Measurements from ENCODE around the gene ST6GALNAC6.
A peak's percentile ranks its signal among the peaks of the same experiment; 100 is the strongest.

The ST6GALNAC6 gene

DNA sequence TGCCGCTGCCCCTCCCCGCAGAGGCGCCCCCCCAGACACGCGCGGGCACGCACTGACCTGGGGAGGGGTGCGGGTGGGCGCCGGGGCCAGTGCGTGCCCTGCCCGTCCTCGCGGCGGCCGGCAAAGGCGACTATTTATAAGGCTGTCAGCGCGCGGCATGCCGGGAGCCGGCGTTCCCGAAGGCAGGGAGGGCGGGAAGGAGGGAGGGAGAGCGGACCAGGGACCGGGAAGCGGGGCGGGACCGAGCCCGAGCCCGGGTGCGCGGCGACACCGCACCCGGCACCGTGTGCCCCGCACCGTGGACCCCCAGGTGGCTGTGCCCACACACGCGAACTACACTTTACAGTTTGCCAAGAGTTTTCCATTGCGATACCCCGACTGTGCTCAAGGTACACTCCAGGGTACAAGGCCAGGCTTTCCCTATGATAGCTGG is 21.8 kb downstream of the ST6GALNAC6 start, which contains the start of gene AK1:
Gene AK1 (minus strand): TSS at position 110 of the 433 bp plus-strand sequence. CDS start 3,058 bp downstream, outside the sequence.
- peak; percentile 91 for DNase-seq
- Histone ChIP-seq H3K27me3 (ENCODE audit: insufficient read depth, low read depth, severe bottlenecking) (no peaks in the 10 kb centered on the region), H3K36me3 (peaks cover 20% of the 10 kb centered on the region), H3K9me3 (ENCODE audit: severe bottlenecking) (no peaks in the 10 kb centered on the region), H3K4me3 (ENCODE audit: low read depth, low read length) (peak within 1 kb of the TSS; percentile 76), H3K27ac (peak within 1 kb of the TSS; percentile 79)
- TF ChIP-seq, protein P1, sequence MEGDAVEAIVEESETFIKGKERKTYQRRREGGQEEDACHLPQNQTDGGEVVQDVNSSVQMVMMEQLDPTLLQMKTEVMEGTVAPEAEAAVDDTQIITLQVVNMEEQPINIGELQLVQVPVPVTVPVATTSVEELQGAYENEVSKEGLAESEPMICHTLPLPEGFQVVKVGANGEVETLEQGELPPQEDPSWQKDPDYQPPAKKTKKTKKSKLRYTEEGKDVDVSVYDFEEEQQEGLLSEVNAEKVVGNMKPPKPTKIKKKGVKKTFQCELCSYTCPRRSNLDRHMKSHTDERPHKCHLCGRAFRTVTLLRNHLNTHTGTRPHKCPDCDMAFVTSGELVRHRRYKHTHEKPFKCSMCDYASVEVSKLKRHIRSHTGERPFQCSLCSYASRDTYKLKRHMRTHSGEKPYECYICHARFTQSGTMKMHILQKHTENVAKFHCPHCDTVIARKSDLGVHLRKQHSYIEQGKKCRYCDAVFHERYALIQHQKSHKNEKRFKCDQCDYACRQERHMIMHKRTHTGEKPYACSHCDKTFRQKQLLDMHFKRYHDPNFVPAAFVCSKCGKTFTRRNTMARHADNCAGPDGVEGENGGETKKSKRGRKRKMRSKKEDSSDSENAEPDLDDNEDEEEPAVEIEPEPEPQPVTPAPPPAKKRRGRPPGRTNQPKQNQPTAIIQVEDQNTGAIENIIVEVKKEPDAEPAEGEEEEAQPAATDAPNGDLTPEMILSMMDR (IDR thresholded peaks at IDR 0.05; ENCODE audit: low read depth, low read length) = no peak

DNA sequence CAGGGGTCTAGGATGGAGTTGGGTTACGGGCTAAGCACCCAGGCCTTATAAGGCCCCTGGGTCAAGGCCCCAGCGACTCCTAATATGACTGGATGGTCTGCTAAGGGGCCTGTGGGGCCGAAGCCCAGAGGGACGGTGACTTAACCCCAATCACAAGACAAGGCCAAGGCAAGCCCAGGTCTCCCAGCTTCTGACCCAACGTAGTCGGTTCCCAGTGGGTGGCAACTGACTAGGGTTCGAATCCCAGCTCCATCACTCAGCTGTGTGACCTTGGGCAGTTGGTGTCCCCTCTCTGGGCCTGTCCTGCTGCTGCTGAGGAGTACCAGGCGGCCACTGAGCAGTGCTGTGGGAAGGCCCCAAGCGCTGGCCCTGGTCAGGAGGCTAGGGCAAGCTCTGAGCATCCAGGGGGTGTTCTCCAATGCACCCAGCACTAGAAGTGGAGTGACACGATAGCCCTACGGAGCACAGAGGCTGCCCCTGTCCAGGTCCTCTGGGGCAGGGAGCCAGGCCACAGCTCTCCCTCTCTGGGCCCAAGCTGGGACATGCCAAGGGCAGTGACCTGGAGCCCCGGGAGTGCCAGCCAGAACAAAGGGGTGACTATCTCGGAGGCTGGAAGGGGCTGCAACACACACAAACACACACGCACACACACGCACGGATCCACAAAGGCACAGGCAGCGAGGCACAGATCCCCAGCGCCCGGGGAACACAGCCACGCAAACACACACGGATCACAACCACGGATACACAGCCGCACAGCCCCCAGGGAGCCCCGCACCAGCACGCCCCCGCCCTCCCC is 22.4 kb downstream of the ST6GALNAC6 start:
- Histone ChIP-seq H3K9me3 (ENCODE audit: severe bottlenecking) (no peaks in the 10 kb centered on the region), H3K36me3 (peaks cover 26% of the 10 kb centered on the region), H3K4me3 (ENCODE audit: low read depth, low read length) (peak overlapping the region; percentile 76), H3K27me3 (ENCODE audit: insufficient read depth, low read depth, severe bottlenecking) (no peaks in the 10 kb centered on the region), H3K27ac (peak overlapping the region; percentile 79)
- DNase-seq = no peak
- TF ChIP-seq, protein P1 (IDR thresholded peaks at IDR 0.05; ENCODE audit: low read depth, low read length) = no peak

DNA sequence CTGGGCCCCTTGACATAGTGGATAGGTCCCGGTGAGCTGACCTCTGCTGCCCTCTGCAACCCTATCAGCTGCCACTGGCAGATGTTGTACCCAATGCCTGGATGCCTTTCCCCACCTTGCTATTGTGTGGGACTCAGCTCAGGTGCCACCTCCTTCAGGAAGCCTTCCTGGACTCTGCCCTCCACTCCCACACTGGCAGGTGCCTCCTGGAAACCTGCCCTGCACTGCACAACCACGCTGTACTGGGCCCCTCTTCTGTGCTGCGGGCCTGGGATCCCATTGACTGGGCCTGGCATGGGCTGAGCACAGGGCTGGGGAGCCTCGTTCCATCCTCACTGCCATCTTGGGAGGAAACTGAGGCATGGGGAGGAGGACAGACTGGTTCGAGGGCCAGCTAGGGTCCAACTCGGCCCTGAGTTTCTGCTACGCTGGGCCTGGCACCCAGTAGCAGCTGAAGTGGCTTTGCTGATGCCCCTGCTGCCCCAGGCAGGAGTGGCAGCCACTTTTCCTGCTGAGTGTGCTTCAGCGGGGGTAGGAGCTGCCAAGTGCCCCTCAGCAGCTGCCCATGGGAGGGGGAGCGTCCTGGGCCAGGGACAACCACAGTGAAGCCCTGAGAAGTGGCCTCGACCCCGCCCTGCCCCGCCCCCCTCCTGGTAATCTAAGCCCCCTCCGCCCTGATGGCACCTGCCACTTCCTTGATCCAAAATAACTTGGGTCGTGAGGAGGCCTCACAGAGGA is 23.2 kb downstream of the ST6GALNAC6 start:
- no peak overlapping the region for H3K4me3 ChIP-seq (ENCODE audit: low read depth, low read length)
- no peaks in the 10 kb centered on the region for H3K27me3 ChIP-seq (ENCODE audit: insufficient read depth, low read depth, severe bottlenecking)
- peak overlapping the region; percentile 23 for H3K27ac ChIP-seq
- no peaks in the 10 kb centered on the region for H3K9me3 ChIP-seq (ENCODE audit: severe bottlenecking)
- H3K36me3 ChIP-seq = peaks cover 34% of the 10 kb centered on the region
- no peak for DNase-seq
- TF ChIP-seq, protein P1 (IDR thresholded peaks at IDR 0.05; ENCODE audit: low read depth, low read length) = no peak

DNA sequence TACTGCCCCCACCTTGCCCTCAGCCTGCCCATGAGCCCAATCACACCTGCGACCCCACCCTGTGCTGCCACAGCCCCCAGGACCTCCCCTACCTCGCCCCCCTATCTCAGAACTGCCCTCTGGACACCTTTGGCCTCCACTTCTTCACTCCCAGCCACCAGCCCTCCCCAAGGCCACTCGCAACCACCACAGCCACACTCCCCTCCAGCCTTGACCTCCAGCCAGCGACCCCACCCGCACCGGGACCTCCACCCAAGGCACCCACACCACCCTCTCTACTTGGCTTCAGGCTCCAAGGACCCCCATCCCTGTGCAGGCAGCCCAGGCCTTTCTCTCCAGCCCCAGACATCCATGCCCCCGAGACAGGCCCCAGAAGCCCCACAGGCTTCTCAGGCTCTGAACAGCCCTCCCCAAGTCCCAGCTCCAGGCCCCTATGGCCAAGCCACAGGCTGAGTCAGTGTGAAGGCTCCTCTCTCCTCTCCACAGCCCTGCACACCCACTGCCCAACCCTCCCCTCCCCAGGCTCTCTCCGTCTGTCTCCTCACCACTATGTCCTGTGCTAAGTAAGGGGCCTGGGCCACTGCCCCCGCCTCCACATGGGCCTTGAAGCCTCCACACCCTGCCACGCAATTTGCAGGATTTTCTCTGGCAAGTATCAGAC is 24.0 kb downstream of the ST6GALNAC6 start:
- no peaks in the 10 kb centered on the region for H3K27me3 ChIP-seq (ENCODE audit: insufficient read depth, low read depth, severe bottlenecking)
- DNase-seq = no peak
- no peaks in the 10 kb centered on the region for H3K9me3 ChIP-seq (ENCODE audit: severe bottlenecking)
- peaks cover 40% of the 10 kb centered on the region for H3K36me3 ChIP-seq
- H3K27ac ChIP-seq = peak overlapping the region; percentile 23; the same call in 1 of the 2 replicates
- H3K4me3 ChIP-seq (ENCODE audit: low read depth, low read length) = no peak overlapping the region
- TF ChIP-seq, protein P1 (IDR thresholded peaks at IDR 0.05; ENCODE audit: low read depth, low read length) = no peak

DNA sequence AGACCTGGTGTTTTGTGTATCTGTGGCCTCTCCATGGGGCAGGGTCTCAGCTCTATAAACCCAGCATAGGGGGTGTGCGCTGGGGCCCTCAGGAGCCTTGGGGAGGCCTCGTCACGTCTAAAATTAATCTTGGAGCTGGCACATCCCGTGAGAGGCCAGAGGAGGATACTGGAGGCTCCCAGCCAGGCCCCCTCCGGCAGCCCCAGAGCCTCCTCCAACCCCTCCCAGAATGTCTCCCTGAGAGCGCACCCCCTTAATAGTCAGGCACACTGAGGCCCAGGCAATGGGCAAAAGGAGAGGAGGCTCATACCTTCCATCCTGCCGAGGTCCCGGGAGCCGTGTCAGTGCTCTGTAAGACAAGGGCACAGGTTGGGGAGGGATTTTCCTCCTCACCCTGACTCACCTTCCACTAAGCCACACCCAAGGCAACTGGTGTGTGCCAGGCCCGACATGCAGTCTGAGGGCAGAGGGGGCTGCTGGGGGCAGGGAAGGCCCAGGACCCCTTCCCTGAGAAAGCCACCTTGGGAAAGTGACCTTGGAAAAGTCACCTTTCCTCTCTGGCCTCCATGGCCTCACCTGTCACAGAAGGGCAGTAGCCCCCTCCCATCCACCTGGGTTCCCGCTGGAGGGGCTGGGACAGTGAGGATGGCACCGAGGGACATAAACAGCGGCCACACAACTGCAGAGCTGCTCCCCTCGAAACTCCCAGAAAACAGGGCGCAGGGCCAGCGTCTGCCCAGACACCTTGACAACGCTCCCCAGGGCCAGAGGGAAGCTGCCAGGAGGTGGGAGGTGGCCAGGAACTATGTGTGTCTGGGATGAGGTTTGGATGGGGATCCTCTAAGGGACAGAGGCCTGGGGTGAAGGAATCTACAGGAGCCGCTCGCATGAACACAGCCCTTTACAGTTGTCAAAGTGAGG is 24.8 kb downstream of the ST6GALNAC6 start:
- DNase-seq = no peak
- Histone ChIP-seq H3K36me3 (peaks cover 43% of the 10 kb centered on the region), H3K9me3 (ENCODE audit: severe bottlenecking) (no peaks in the 10 kb centered on the region), H3K27me3 (ENCODE audit: insufficient read depth, low read depth, severe bottlenecking) (no peaks in the 10 kb centered on the region), H3K4me3 (ENCODE audit: low read depth, low read length) (no peak overlapping the region), H3K27ac (no peak overlapping the region)
- TF ChIP-seq, protein P1 (IDR thresholded peaks at IDR 0.05; ENCODE audit: low read depth, low read length) = no peak
